Astrocyte (in vitro differentiated cells and primary cell): ENCODE results near the gene CCL5. TPM values are rescaled to one million over a fixed set of nuclear protein-coding genes. Genes with fewer than 3 reads are reported as not detected.

Source experiments
- DNase-seq: peaks from one replicate; pipeline ENCODE4 v3.0.0-alpha.2; 2010; ENCODE audit warnings: low read depth
- FAIRE-seq: peaks from 2 replicates; lab custom pipeline; 2011; peaks lifted over from hg19 to GRCh38; lab: Jason Lieb, UNC
- H2AFZ ChIP-seq: 2 replicates; pipeline ENCODE4 v1.6.0; 2012; ENCODE audit warnings: low read depth, low read length, inconsistent platforms
- H3K27ac ChIP-seq: 2 replicates; pipeline ENCODE4 v1.5.1; 2011; ENCODE audit warnings: low read depth, low read length, inconsistent platforms
- H3K27me3 ChIP-seq: 2 replicates; pipeline ENCODE4 v1.6.0; 2011; ENCODE audit warnings: low read length, inconsistent platforms; ENCODE audit not compliant: insufficient read depth
- H3K36me3 ChIP-seq: 2 replicates; pipeline ENCODE4 v1.5.1; 2011; ENCODE audit warnings: low read length, inconsistent platforms; ENCODE audit not compliant: insufficient read depth
- H3K4me1 ChIP-seq: 2 replicates; pipeline ENCODE4 v1.5.1; 2011; ENCODE audit warnings: low read length, inconsistent platforms; ENCODE audit not compliant: insufficient read depth
- H3K4me2 ChIP-seq: 2 replicates; pipeline ENCODE4 v1.6.0; 2012; ENCODE audit warnings: low read length, inconsistent platforms
- H3K4me3 ChIP-seq: 2 replicates; pipeline ENCODE4 v1.5.1; 2011; ENCODE audit warnings: low read depth, mild to moderate bottlenecking, low read length, inconsistent platforms; ENCODE audit not compliant: insufficient read depth
- H3K79me2 ChIP-seq: 2 replicates; pipeline ENCODE4 v1.6.0; 2012; ENCODE audit warnings: mild to moderate bottlenecking, low read length, inconsistent platforms; ENCODE audit not compliant: insufficient read depth
- H3K9ac ChIP-seq: 2 replicates; pipeline ENCODE4 v1.6.0; 2012; ENCODE audit warnings: mild to moderate bottlenecking, low read length, inconsistent platforms
- H3K9me3 ChIP-seq: 2 replicates; pipeline ENCODE4 v1.5.1; 2012; ENCODE audit warnings: low read depth, mild to moderate bottlenecking, low read length, inconsistent platforms; ENCODE audit not compliant: insufficient read depth
- H4K20me1 ChIP-seq: 2 replicates; pipeline ENCODE4 v1.6.0; 2012; ENCODE audit warnings: low read length, inconsistent platforms; ENCODE audit not compliant: insufficient read depth
- H3K27ac Mint-ChIP-seq: one replicate; pipeline ENCODE4 v1.8.0; 2021; ENCODE audit warnings: mild to moderate bottlenecking, mixed read lengths; ENCODE audit not compliant: unreplicated experiment
- H3K27me3 Mint-ChIP-seq: one replicate; pipeline ENCODE4 v1.8.0; 2021; ENCODE audit warnings: low read depth, mixed read lengths; ENCODE audit not compliant: unreplicated experiment
- H3K36me3 Mint-ChIP-seq: one replicate; pipeline ENCODE4 v1.8.0; 2021; ENCODE audit warnings: low read depth, mixed read lengths; ENCODE audit not compliant: unreplicated experiment
- H3K4me1 Mint-ChIP-seq: one replicate; pipeline ENCODE4 v1.8.0; 2021; ENCODE audit warnings: low read depth, mixed read lengths; ENCODE audit not compliant: unreplicated experiment
- H3K4me3 Mint-ChIP-seq: one replicate; pipeline ENCODE4 v1.8.0; 2021; ENCODE audit warnings: mild to moderate bottlenecking, moderate library complexity, mixed read lengths; ENCODE audit not compliant: unreplicated experiment
- H3K9me3 Mint-ChIP-seq: one replicate; pipeline ENCODE4 v1.8.0; 2021; ENCODE audit warnings: mild to moderate bottlenecking, mixed read lengths; ENCODE audit not compliant: unreplicated experiment
- CTCF ChIP-seq: IDR thresholded peaks from 2 replicates; pipeline ENCODE4 v1.5.1; 2011; ENCODE audit warnings: low read depth, mild to moderate bottlenecking, inconsistent platforms, low read length, moderate library complexity; ENCODE audit not compliant: insufficient read depth
- EZH2 ChIP-seq: IDR thresholded peaks from 2 replicates; pipeline ENCODE4 v1.6.1; 2012; ENCODE audit warnings: mild to moderate bottlenecking, low read length, inconsistent platforms; ENCODE audit not compliant: insufficient read depth
- total RNA-seq: library from RNA; stranded (reverse); gene quantifications from 2 replicates; pipeline ENCODE4 v1.2.1, GENCODE V29; 2021

The CCL5 gene
- total RNA-seq, 1 donor from 2014 or later, result 71.3 TPM

DNA sequence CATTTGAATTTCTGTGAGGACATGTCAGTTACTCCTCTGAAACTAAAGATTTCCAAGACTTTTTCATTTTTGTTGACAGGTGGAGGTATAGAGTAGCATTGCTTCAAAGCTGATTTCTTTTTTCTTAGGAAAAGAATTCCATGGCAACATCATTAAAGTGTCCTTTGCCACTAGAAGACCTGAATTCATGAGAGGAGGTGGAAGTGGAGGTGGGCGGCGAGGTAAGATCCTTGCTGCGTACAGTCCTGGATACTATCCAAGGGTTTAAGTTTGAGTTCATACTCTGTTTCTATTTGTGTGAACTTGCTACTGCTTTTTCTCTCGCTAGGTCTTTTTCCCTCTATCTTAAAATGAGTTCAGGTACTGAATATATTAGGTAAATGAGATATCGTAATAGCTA lies 37.9 kb downstream of the CCL5 start:
- Mint-ChIP-seq H3K9me3 (no peaks in the 10 kb centered on the region), H3K4me1 (peaks cover 13% of the 10 kb centered on the region), H3K36me3 (peaks cover 22% of the 10 kb centered on the region), H3K4me3 (no peak overlapping the region), H3K27me3 (no peaks in the 10 kb centered on the region), H3K27ac (no peak overlapping the region)
- Histone ChIP-seq H3K79me2 (peaks cover 11% of the 10 kb centered on the region), H3K27ac (no peak overlapping the region), H3K4me2 (no peak overlapping the region), H3K9me3 (no peaks in the 10 kb centered on the region), H3K4me1 (no peaks in the 10 kb centered on the region), H4K20me1 (peaks cover 32% of the 10 kb centered on the region), H3K9ac (no peak overlapping the region), H3K36me3 (peaks cover 46% of the 10 kb centered on the region), H3K4me3 (no peak overlapping the region), H2AFZ (no peak overlapping the region), H3K27me3 (no peaks in the 10 kb centered on the region)
- TF ChIP-seq CTCF (no peak), EZH2 (no peak)
- DNase-seq, result no peak
- no peak for FAIRE-seq

DNA sequence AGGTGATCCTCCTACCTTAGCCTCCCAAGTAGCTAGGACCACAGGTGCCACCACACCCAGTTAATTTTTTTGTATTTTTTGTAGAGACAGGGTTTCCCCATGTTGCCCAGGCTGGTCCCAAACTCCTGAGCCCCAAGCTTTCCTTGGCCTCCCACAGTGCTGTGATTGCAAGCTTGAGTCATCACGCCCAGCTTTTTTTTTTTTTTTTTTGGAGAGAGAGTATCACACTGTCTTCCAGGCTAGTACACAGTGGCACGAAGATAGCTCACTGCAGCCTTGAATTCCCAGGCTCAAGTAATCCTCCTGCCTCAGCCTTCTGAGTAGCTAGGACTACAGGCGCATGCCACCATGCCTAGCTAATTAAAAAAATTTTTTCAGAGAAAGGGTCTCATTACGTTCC lies 38.7 kb downstream of the CCL5 start:
- no peaks in the 10 kb centered on the region for H3K4me1 ChIP-seq
- H3K9ac ChIP-seq, result no peak overlapping the region
- H3K79me2 ChIP-seq, result peaks cover 11% of the 10 kb centered on the region
- Mint-ChIP-seq H3K27me3 (no peaks in the 10 kb centered on the region), H3K4me3 (no peak overlapping the region), H3K27ac (no peak overlapping the region), H3K4me1 (peaks cover 10% of the 10 kb centered on the region), H3K36me3 (peaks cover 22% of the 10 kb centered on the region), H3K9me3 (no peaks in the 10 kb centered on the region)
- no peaks in the 10 kb centered on the region for H3K9me3 ChIP-seq
- no peak overlapping the region for H3K4me2 ChIP-seq
- FAIRE-seq (no peak), DNase-seq (no peak)
- TF ChIP-seq EZH2 (no peak), CTCF (no peak)
- peaks cover 30% of the 10 kb centered on the region for H4K20me1 ChIP-seq
- H2AFZ ChIP-seq, result no peak overlapping the region
- H3K27ac ChIP-seq, result no peak overlapping the region
- peaks cover 46% of the 10 kb centered on the region for H3K36me3 ChIP-seq
- H3K27me3 ChIP-seq, result no peaks in the 10 kb centered on the region
- H3K4me3 ChIP-seq, result no peak overlapping the region

- TF ChIP-seq EZH2, result no peak
- TF ChIP-seq CTCF, result no peak
- Histone ChIP-seq H3K4me3 (no peak overlapping the region), H3K4me2 (no peak overlapping the region), H3K27me3 (no peaks in the 10 kb centered on the region), H3K9ac (no peak overlapping the region), H3K4me1 (no peaks in the 10 kb centered on the region), H3K27ac (no peak overlapping the region), H3K9me3 (no peaks in the 10 kb centered on the region), H4K20me1 (peaks cover 26% of the 10 kb centered on the region), H2AFZ (no peak overlapping the region), H3K36me3 (peaks cover 49% of the 10 kb centered on the region), H3K79me2 (peaks cover 11% of the 10 kb centered on the region)
- no peaks in the 10 kb centered on the region for H3K27me3 Mint-ChIP-seq
- FAIRE-seq (no peak), DNase-seq (no peak)
- H3K4me1 Mint-ChIP-seq, result peaks cover 6% of the 10 kb centered on the region
- no peak overlapping the region for H3K27ac Mint-ChIP-seq
- no peak overlapping the region for H3K4me3 Mint-ChIP-seq
- H3K9me3 Mint-ChIP-seq, result no peaks in the 10 kb centered on the region
- H3K36me3 Mint-ChIP-seq, result peaks cover 22% of the 10 kb centered on the region
Measured at GRCh38 chr17:35841101-35841500, 39.1 kb downstream of the CCL5 start.
